ENCODE data around the gene DPY30. TPM values are rescaled to one million over a fixed set of nuclear protein-coding genes. Genes with fewer than 3 reads are reported as not detected.

The DPY30 gene
- 52.3 and 61.0 TPM in 2 replicates for total RNA-seq

GRCh38 chr2:32039447-32040219 is at the start of gene DPY30:
Gene DPY30, minus strand, starts transcription at chr2:32039805. Its CDS starts 349 bp downstream, at chr2:32039456.

GRCh38 chr2:32063310-32064020 is 23.9 kb upstream of the DPY30 start, which contains the start of gene SPAST:
Gene SPAST, plus strand, starts transcription at chr2:32063556. Its CDS starts 276 bp downstream, at chr2:32063832.

GRCh38 chr2:32010670-32011484 is 28.7 kb downstream of the DPY30 start, which contains the start of gene MEMO1:
Gene MEMO1, minus strand, starts transcription at chr2:32011008. Its CDS starts 761 bp downstream, at chr2:32010247.

Other genes with a start within 250 kb of the DPY30 start
- 33.9 and 37.2 TPM in 2 replicates for gene MEMO1, start 28.8 kb downstream of the DPY30 start, total RNA-seq
- 27.3 and 36.5 TPM in 2 replicates for gene SPAST, start 23.8 kb upstream of the DPY30 start, total RNA-seq
- 19.8 and 21.7 TPM in 2 replicates for gene SLC30A6, start 126.1 kb upstream of the DPY30 start, total RNA-seq
- gene NLRC4, start 225.1 kb upstream of the DPY30 start, total RNA-seq, result not detected in 2 replicates
- gene YIPF4, start 238.1 kb upstream of the DPY30 start, total RNA-seq, result 12.7 and 14.2 TPM in 2 replicates

Measured in dermis lymphatic vessel endothelial cell (primary cell).